Colonic mucosa (tissue), 4 donors: ENCODE results near the gene RNF112. TPM values are rescaled to one million over a fixed set of nuclear protein-coding genes. Genes with fewer than 3 reads are reported as not detected.

Source experiments
- DNase-seq: peaks from one replicate; pipeline ENCODE4 v3.0.0-alpha.2; 2020
- H3K27ac ChIP-seq: fragments of 200-600 bp; one replicate; pipeline ENCODE4 v1.8.0; 2021
- H3K27me3 ChIP-seq: fragments of 200-600 bp; one replicate; pipeline ENCODE4 v1.8.0; 2021
- H3K36me3 ChIP-seq: fragments of 200-600 bp; one replicate; pipeline ENCODE4 v1.8.0; 2021
- H3K4me1 ChIP-seq: fragments of 200-600 bp; one replicate; pipeline ENCODE4 v1.8.0; 2021; ENCODE audit warnings: mild to moderate bottlenecking
- H3K4me3 ChIP-seq: fragments of 200-600 bp; one replicate; pipeline ENCODE4 v1.8.0; 2021
- H3K9ac ChIP-seq, 2 donors: one replicate each; pipeline ENCODE4 v1.7.0; 2013; ENCODE audit warnings: control low read depth in 2 of 2, low read depth in 2 of 2, low read length in 2 of 2
- H3K9me3 ChIP-seq: fragments of 200-600 bp; one replicate; pipeline ENCODE4 v1.8.0; 2021
- CTCF ChIP-seq: fragments of 200-600 bp; IDR thresholded peaks from one replicate; pipeline ENCODE4 v1.8.0; 2022; ENCODE audit warnings: antibody characterized with exemption, mild to moderate bottlenecking
- intact Hi-C: fragments of 100-400 bp; cut with DNase I; formaldehyde crosslinking; loops from one replicate; pipeline ENCODE4 v1.14.1; 2022
- total RNA-seq, 2 donors: library from RNA; stranded (reverse); fragmentation: NEBNext Ultra II Directional in 1 of 2; extraction: Animal tissue kit (Norgen Biotek cat#: 25700) in 1 of 2; gene quantifications; one replicate each; pipeline ENCODE4 v1.2.1, GENCODE V29; 2021
- donor health status: healthy.
- donor health status: DM: no; HTN: no; CAD: no.
- donor health status: DM: no; HTN: no; CAD: no.

RNF112 gene
- total RNA-seq, 2 donors from 2014 or later = 2.4 to 4.3 TPM

- no peak overlapping the region for H3K4me3 ChIP-seq
- intact Hi-C loops = no loop called here
- no peak for TF ChIP-seq CTCF
Measured at GRCh38 chr17:19372011-19372370, 39.0 kb upstream of the RNF112 start.

GRCh38 chr17:19372439-19372838 lies 38.6 kb upstream of the RNF112 start:
- Histone ChIP-seq H3K9ac (no peak overlapping the region), H3K4me1 (peaks cover 6% of the 10 kb centered on the region), H3K27me3 (no peaks in the 10 kb centered on the region), H3K27ac (no peak overlapping the region), H3K36me3 (no peaks in the 10 kb centered on the region), H3K9me3 (no peaks in the 10 kb centered on the region), H3K4me3 (no peak overlapping the region)
- no peak for TF ChIP-seq CTCF
- no peak for DNase-seq
- intact Hi-C loops = no loop called here

More at GRCh38 chr17:19372011-19372370, 39.0 kb upstream of the RNF112 start:
- Histone ChIP-seq H3K27ac (no peak overlapping the region), H3K9ac (no peak overlapping the region), H3K36me3 (no peaks in the 10 kb centered on the region), H3K9me3 (no peaks in the 10 kb centered on the region), H3K4me1 (peaks cover 3% of the 10 kb centered on the region), H3K27me3 (no peaks in the 10 kb centered on the region)
- no peak for DNase-seq

GRCh38 chr17:19372866-19373504 lies 38.0 kb upstream of the RNF112 start:
- intact Hi-C loops = no loop called here
- H3K9ac ChIP-seq = no peak overlapping the region
- no peaks in the 10 kb centered on the region for H3K9me3 ChIP-seq
- H3K27ac ChIP-seq = no peak overlapping the region
- no peak for DNase-seq
- H3K4me3 ChIP-seq = no peak overlapping the region
- no peaks in the 10 kb centered on the region for H3K27me3 ChIP-seq
- H3K36me3 ChIP-seq = no peaks in the 10 kb centered on the region
- peaks cover 6% of the 10 kb centered on the region for H3K4me1 ChIP-seq
- no peak for TF ChIP-seq CTCF

- H3K9ac ChIP-seq = no peak overlapping the region
- no peak for DNase-seq
- no peak overlapping the region for H3K4me3 ChIP-seq
- H3K27me3 ChIP-seq = no peaks in the 10 kb centered on the region
- no peak for TF ChIP-seq CTCF
- peaks cover 6% of the 10 kb centered on the region for H3K4me1 ChIP-seq
- intact Hi-C loops = no loop called here
- no peak overlapping the region for H3K27ac ChIP-seq
- no peaks in the 10 kb centered on the region for H3K9me3 ChIP-seq
- no peaks in the 10 kb centered on the region for H3K36me3 ChIP-seq
Measured at GRCh38 chr17:19374136-19374535, 36.9 kb upstream of the RNF112 start.

- intact Hi-C loops = no loop called here
- no peak overlapping the region for H3K9ac ChIP-seq
- no peaks in the 10 kb centered on the region for H3K27me3 ChIP-seq
- peaks cover 6% of the 10 kb centered on the region for H3K4me1 ChIP-seq
- H3K4me3 ChIP-seq = no peak overlapping the region
- no peak for TF ChIP-seq CTCF
- peaks cover 4% of the 10 kb centered on the region for H3K36me3 ChIP-seq
- no peak overlapping the region for H3K27ac ChIP-seq
- no peak for DNase-seq
- H3K9me3 ChIP-seq = no peaks in the 10 kb centered on the region
Measured at GRCh38 chr17:19375732-19376131, 35.3 kb upstream of the RNF112 start.
